PFSK-1 (cell line): ENCODE measurements around the gene PPP1R15B.

Source experiments
- FOXP2 ChIP-seq: optimal IDR thresholded peaks from 2 replicates; pipeline ENCODE3; 2011; ENCODE audit warnings: borderline replicate concordance, control low read depth, inconsistent platforms; ENCODE audit not compliant: insufficient read depth; ENCODE audit errors: extremely low read length, extremely low read depth
- POLR2AphosphoS5 ChIP-seq: IDR thresholded peaks from 2 replicates; pipeline ENCODE4 v1.6.1; 2012; ENCODE audit warnings: low read depth, mild to moderate bottlenecking, control low read depth, low read length, moderate library complexity
- REST ChIP-seq, 2 experiments: IDR thresholded peaks; 2 replicates each; pipeline versions ENCODE4 v1.6.1 to v1.8.0; 2011 to 2012; ENCODE audit warnings: low read depth in 2 of 2, low read length in 2 of 2, control low read depth in 1 of 2, inconsistent platforms in 1 of 2, mild to moderate bottlenecking in 1 of 2, moderate library complexity in 1 of 2; ENCODE audit not compliant: insufficient read depth in 1 of 2
- SIN3A ChIP-seq: IDR thresholded peaks from 2 replicates; pipeline ENCODE4 v1.6.1; 2012; ENCODE audit warnings: mild to moderate bottlenecking, low read length, moderate library complexity, borderline replicate concordance; ENCODE audit not compliant: insufficient read depth
- TAF1 ChIP-seq: IDR thresholded peaks from 2 replicates; pipeline ENCODE4 v1.6.1; 2012; ENCODE audit warnings: low read length, control low read depth, borderline replicate concordance; ENCODE audit not compliant: insufficient read depth

PPP1R15B gene

DNA sequence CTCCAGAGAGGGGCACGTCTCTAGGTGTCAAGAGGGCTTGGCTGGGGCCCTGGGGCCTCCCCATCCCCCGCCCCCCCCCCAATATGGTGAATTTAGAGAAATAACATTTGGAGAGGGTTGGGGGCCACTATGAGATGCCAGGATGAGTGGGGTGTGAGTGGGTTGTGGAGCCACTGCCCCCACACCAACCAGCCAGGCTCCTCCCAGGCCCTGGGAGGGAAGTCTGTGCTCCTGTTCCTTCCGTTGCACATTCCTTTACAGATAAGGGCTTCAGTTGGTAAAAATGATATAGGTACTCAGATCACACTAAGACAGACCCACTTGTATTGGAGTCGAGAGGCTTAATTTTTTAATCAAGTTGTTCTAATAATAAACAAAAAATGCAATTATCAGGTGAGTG, 51.3 kb downstream of the PPP1R15B start:
- TF ChIP-seq REST (IDR thresholded peaks at IDR 0.05; ENCODE audit: insufficient read depth in 1 of 2, low read depth in 2 of 2, low read length in 2 of 2), result no peak
- no peak for TF ChIP-seq POLR2AphosphoS5
- TF ChIP-seq FOXP2, result no peak
- no peak for TF ChIP-seq SIN3A
- no peak for TF ChIP-seq TAF1

- no peak for TF ChIP-seq POLR2AphosphoS5
- no peak for TF ChIP-seq FOXP2
- no peak for TF ChIP-seq REST (IDR thresholded peaks at IDR 0.05; ENCODE audit: insufficient read depth in 1 of 2, low read depth in 2 of 2, low read length in 2 of 2)
- no peak for TF ChIP-seq SIN3A
- TF ChIP-seq TAF1, result no peak
These were observed 52.0 kb downstream of the PPP1R15B start, which contains the start of gene PLEKHA6 for GRCh38 chr1:204359474-204360255. Gene PLEKHA6, minus strand, starts transcription at chr1:204359929. Its CDS starts 86,202 bp downstream, at chr1:204273727.

DNA sequence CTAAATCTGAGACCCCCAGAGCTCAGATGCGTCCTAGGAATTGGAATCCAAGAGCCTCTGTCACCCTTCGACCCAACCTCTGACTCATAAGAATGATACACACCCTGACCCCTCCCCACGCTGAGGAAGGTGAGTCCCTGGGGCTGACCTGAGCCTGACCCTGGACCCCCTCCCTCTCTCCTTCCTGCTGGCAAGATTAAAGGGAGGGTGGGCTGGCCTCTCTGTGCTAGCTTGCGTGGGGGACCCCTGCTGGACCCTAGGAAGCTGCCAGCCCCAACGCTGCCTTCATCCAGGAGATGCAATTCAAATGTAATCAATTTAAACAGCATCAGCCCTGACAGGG, 52.5 kb downstream of the PPP1R15B start:
- TF ChIP-seq TAF1 (no peak), FOXP2 (no peak), POLR2AphosphoS5 (no peak), SIN3A (no peak), REST (IDR thresholded peaks at IDR 0.05; ENCODE audit: insufficient read depth in 1 of 2, low read depth in 2 of 2, low read length in 2 of 2) (no peak)

GRCh38 chr1:204358605-204359004, 53.0 kb downstream of the PPP1R15B start:
- TF ChIP-seq TAF1, result no peak
- no peak for TF ChIP-seq POLR2AphosphoS5
- no peak for TF ChIP-seq REST (IDR thresholded peaks at IDR 0.05; ENCODE audit: insufficient read depth in 1 of 2, low read depth in 2 of 2, low read length in 2 of 2)
